CD14-positive monocyte (primary cell): ENCODE measurements around the gene SERPINB4. TPM values are rescaled to one million over a fixed set of nuclear protein-coding genes. Genes with fewer than 3 reads are reported as not detected.

ENCODE experiments used
- DNase-seq, 3 donors: peaks; one replicate each; pipeline ENCODE4 v3.0.0-alpha.2; 2011 to 2022
- H2AFZ ChIP-seq: 2 replicates; pipeline ENCODE4 v1.6.0; 2012; ENCODE audit warnings: mild to moderate bottlenecking, low read depth, low read length, inconsistent platforms; ENCODE audit not compliant: insufficient read depth, poor library complexity, severe bottlenecking
- H3K27ac ChIP-seq, 2 donors: 1 replicate in 1 of 2; 2 replicates in 1 of 2; pipeline ENCODE4 v1.5.1; 2012 to 2013; ENCODE audit warnings: low read length in 2 of 2, control low read depth in 1 of 2, inconsistent platforms in 1 of 2, low read depth in 1 of 2, mild to moderate bottlenecking in 1 of 2
- H3K27me3 ChIP-seq, 2 donors: one replicate each; pipeline versions ENCODE4 v1.6.0 to v1.6.1; 2011 to 2013; ENCODE audit warnings: low read length in 2 of 2; ENCODE audit not compliant: control insufficient read depth in 2 of 2, insufficient read depth in 2 of 2
- H3K36me3 ChIP-seq, 2 donors: replicated peaks in 1 of 2; 1 replicate in 1 of 2; 2 replicates in 1 of 2; pipeline versions ENCODE4 v1.5.1 to v1.6.1; 2012 to 2013; ENCODE audit warnings: low read length in 2 of 2, control low read depth in 1 of 2, inconsistent platforms in 1 of 2, mild to moderate bottlenecking in 1 of 2; ENCODE audit not compliant: insufficient read depth in 2 of 2, control insufficient read depth in 1 of 2
- H3K4me1 ChIP-seq, 2 donors: 1 replicate in 1 of 2; 2 replicates in 1 of 2; pipeline versions ENCODE4 v1.5.1 to v1.6.1; 2012 to 2013; ENCODE audit warnings: low read length in 2 of 2, control low read depth in 1 of 2, inconsistent platforms in 1 of 2, mild to moderate bottlenecking in 1 of 2, moderate library complexity in 1 of 2; ENCODE audit not compliant: insufficient read depth in 2 of 2, control insufficient read depth in 1 of 2
- H3K4me2 ChIP-seq: replicated peaks from 2 replicates; pipeline ENCODE3; 2012; ENCODE audit warnings: low read length, moderate library complexity, mild to moderate bottlenecking; ENCODE audit not compliant: poor library complexity, severe bottlenecking; ENCODE audit errors: extremely low read depth
- H3K4me3 ChIP-seq, 3 experiments: fragments of 200-600 bp in 1 of 3; sonication (generic) in 1 of 3; replicated peaks in 1 of 3; 1 replicate in 2 of 3; 2 replicates in 1 of 3; pipeline ENCODE4 v1.5.1; 2011 to 2013; ENCODE audit warnings: low read length in 3 of 3, mild to moderate bottlenecking in 3 of 3, control low read depth in 2 of 3, low read depth in 2 of 3, inconsistent platforms in 1 of 3, moderate library complexity in 1 of 3
- H3K79me2 ChIP-seq: 2 replicates; pipeline ENCODE4 v1.6.0; 2012; ENCODE audit warnings: mild to moderate bottlenecking, control low read depth, inconsistent platforms, low read length, moderate library complexity; ENCODE audit not compliant: insufficient read depth
- H3K9ac ChIP-seq: 2 replicates; pipeline ENCODE4 v1.6.0; 2017; ENCODE audit warnings: low read length, mild to moderate bottlenecking; ENCODE audit not compliant: insufficient read depth, poor library complexity, severe bottlenecking
- H3K9me3 ChIP-seq, 2 donors: replicated peaks in 1 of 2; 1 replicate in 1 of 2; 2 replicates in 1 of 2; pipeline versions ENCODE4 v1.5.1 to v1.6.1; 2012 to 2013; ENCODE audit warnings: low read length in 2 of 2, control low read depth in 1 of 2; ENCODE audit not compliant: control insufficient read depth in 1 of 2, insufficient read depth in 1 of 2
- H4K20me1 ChIP-seq: 2 replicates; pipeline ENCODE4 v1.6.0; 2012; ENCODE audit warnings: mild to moderate bottlenecking, low read length, control low read depth, moderate library complexity; ENCODE audit not compliant: insufficient read depth
- H3K27ac Mint-ChIP-seq, 7 donors: one replicate each; pipeline ENCODE4 v1.8.0; 2020; ENCODE audit warnings: mild to moderate bottlenecking in 7 of 7, mixed read lengths in 7 of 7, moderate library complexity in 6 of 7, inconsistent platforms in 2 of 7
- H3K27me3 Mint-ChIP-seq, 3 donors: one replicate each; pipeline ENCODE4 v1.8.0; 2021 to 2022; ENCODE audit warnings: low read depth in 3 of 3, mild to moderate bottlenecking in 3 of 3, mixed read lengths in 3 of 3, moderate library complexity in 3 of 3, inconsistent platforms in 1 of 3
- H3K36me3 Mint-ChIP-seq, 2 donors: one replicate each; pipeline ENCODE4 v1.8.0; 2020; ENCODE audit warnings: mixed read lengths in 2 of 2, inconsistent platforms in 1 of 2, mild to moderate bottlenecking in 1 of 2
- H3K4me1 Mint-ChIP-seq: one replicate; pipeline ENCODE4 v1.8.0; 2020; ENCODE audit warnings: mild to moderate bottlenecking, mixed read lengths
- H3K4me3 Mint-ChIP-seq, 2 donors: one replicate each; pipeline ENCODE4 v1.8.0; 2020; ENCODE audit warnings: mild to moderate bottlenecking in 2 of 2, mixed read lengths in 2 of 2, moderate library complexity in 1 of 2
- H3K9me3 Mint-ChIP-seq, 7 donors: one replicate each; pipeline ENCODE4 v1.8.0; 2020 to 2022; ENCODE audit warnings: mixed read lengths in 7 of 7, mild to moderate bottlenecking in 6 of 7, moderate library complexity in 6 of 7, inconsistent platforms in 2 of 7
- CTCF ChIP-seq: fragments of 200-600 bp; IDR thresholded peaks from one replicate; pipeline ENCODE4 v1.8.0; 2022; ENCODE audit warnings: antibody characterized with exemption, mild to moderate bottlenecking
- WGBS: methylation state at CpG from one replicate; pipeline ENCODE4 v1.1.5; 2013; ENCODE audit warnings: missing lambda C conversion rate; ENCODE audit not compliant: insufficient coverage; 5-methylcytosine and 5-hydroxymethylcytosine counted together
- intact Hi-C, 2 donors: fragments of 100-400 bp; cut with micrococcal nuclease; formaldehyde crosslinking; loops; one replicate each; pipeline versions ENCODE4 v1.15.0 to v1.15.1; 2023
- polyA plus RNA-seq, 3 donors: library from polyadenylated mRNA; depleted of rRNA in 1 of 3; unstranded in 2 of 3; stranded (reverse) in 1 of 3; fragments of 300-500 nt in 2 of 3; fragments of >200 nt in 1 of 3; fragmentation: Illumina TruSeq in 2 of 3; gene quantifications; 1 replicate in 2 of 3; 2 replicates in 1 of 3; pipeline ENCODE4 v1.2.3, GENCODE V29; 2012 to 2021

SERPINB4 gene
- polyA plus RNA-seq, 3 donors: not detected

- peaks cover 35 to 54% (median 51%) of the 10 kb centered on the region in 7 donors for H3K9me3 Mint-ChIP-seq
Measured at GRCh38 chr18:63624863-63625262, 19.2 kb downstream of the SERPINB4 start.

GRCh38 chr18:63619661-63620060 is 24.4 kb downstream of the SERPINB4 start:
- 94% methylated on average over 2 of the region's 3 CpGs for WGBS
- Histone ChIP-seq H2AFZ (no peak overlapping the region), H3K9ac (no peak overlapping the region), H3K27me3 (no peaks in the 10 kb centered on the region), H3K9me3 (peaks cover 14 to 16% of the 10 kb centered on the region in 2 donors), H3K79me2 (no peaks in the 10 kb centered on the region), H3K36me3 (no peaks in the 10 kb centered on the region), H4K20me1 (no peaks in the 10 kb centered on the region), H3K27ac (no peak overlapping the region), H3K4me1 (no peaks in the 10 kb centered on the region), H3K4me2 (no peak overlapping the region), H3K4me3 (no peak overlapping the region)
- Mint-ChIP-seq H3K36me3 (no peaks in the 10 kb centered on the region), H3K9me3 (peaks cover 11 to 24% (median 15%) of the 10 kb centered on the region in 7 donors), H3K27me3 (peaks cover 0 to 1% (median 0%) of the 10 kb centered on the region in 3 donors), H3K4me1 (no peaks in the 10 kb centered on the region), H3K4me3 (no peak overlapping the region), H3K27ac (no peak overlapping the region)
- no peak for TF ChIP-seq CTCF
- no peak for DNase-seq
- intact Hi-C loops: no loop called here

More at GRCh38 chr18:63624863-63625262, 19.2 kb downstream of the SERPINB4 start:
- intact Hi-C loops: no loop called here
- Histone ChIP-seq H3K9ac (no peak overlapping the region), H3K4me1 (no peaks in the 10 kb centered on the region), H3K4me2 (no peak overlapping the region), H3K36me3 (no peaks in the 10 kb centered on the region), H3K27ac (no peak overlapping the region), H4K20me1 (no peaks in the 10 kb centered on the region), H2AFZ (no peak overlapping the region), H3K79me2 (no peaks in the 10 kb centered on the region), H3K4me3 (no peak overlapping the region), H3K9me3 (peaks cover 41 to 50% of the 10 kb centered on the region in 2 donors), H3K27me3 (no peaks in the 10 kb centered on the region)
- WGBS: 96% methylated on average over 2 of the region's 3 CpGs
- Mint-ChIP-seq H3K4me1 (no peaks in the 10 kb centered on the region), H3K36me3 (peaks cover 0 to 4% of the 10 kb centered on the region in 2 donors), H3K4me3 (no peak overlapping the region), H3K27ac (no peak overlapping the region), H3K27me3 (peaks cover 0 to 6% (median 1%) of the 10 kb centered on the region in 3 donors)
- DNase-seq: no peak
- TF ChIP-seq CTCF: no peak
